Measurements from ENCODE around the gene NDUFV1. TPM values are rescaled to one million over a fixed set of nuclear protein-coding genes. Genes with fewer than 3 reads are reported as not detected.

The NDUFV1 gene
- total and polyA plus RNA-seq, 12 donors: 84.2 to 439 (median 244) TPM

GRCh38 chr11:67612751-67613150, 6.0 kb downstream of the NDUFV1 start:
- Histone ChIP-seq H3K27ac (no peak overlapping the region), H3K36me3 (replicated peaks in 1 of 2) (peaks cover 0 to 40% of the 10 kb centered on the region in 2 donors), H3K27me3 (peaks cover 9% of the 10 kb centered on the region), H3K4me1 (replicated peaks in 1 of 2) (peaks cover 2 to 3% of the 10 kb centered on the region in 2 donors), H3K9me3 (replicated peaks in 1 of 3) (no peaks in the 10 kb centered on the region), H3K4me3 (no peak overlapping the region)
- TF ChIP-seq POLR2A (IDR thresholded peaks at IDR 0.05): no peak
- TF ChIP-seq CTCF (IDR thresholded peaks at IDR 0.05): no peak
- 92 to 96% (median 95%) methylated on average over 9 to 13 of the region's 13 CpGs; no CpG with 5 or more reads in 1 of the 4 donors for WGBS, 4 donors
- no peak for DNase-seq
- intact Hi-C loops (cut with DNase I): no loop called here

- Histone ChIP-seq H3K27ac (peak overlapping the region in 1 of 5 donors; percentile 11), H3K27me3 (peaks cover 9% of the 10 kb centered on the region), H3K36me3 (replicated peaks in 1 of 2) (peaks cover 0 to 38% of the 10 kb centered on the region in 2 donors), H3K9me3 (replicated peaks in 1 of 3) (no peaks in the 10 kb centered on the region), H3K4me1 (replicated peaks in 1 of 2) (no peaks in the 10 kb centered on the region), H3K4me3 (peak overlapping the region in 1 of 4 donors; percentile 35)
- WGBS, 4 donors: 84 to 92% (median 86%) methylated on average over 12 to 17 of the region's 17 CpGs
- no peak for DNase-seq
- intact Hi-C loops (cut with DNase I): no loop called here
- TF ChIP-seq CTCF (IDR thresholded peaks at IDR 0.05) (no peak), POLR2A (IDR thresholded peaks at IDR 0.05) (no peak)
These were observed 6.7 kb downstream of the NDUFV1 start for GRCh38 chr11:67613313-67613959.

- TF ChIP-seq CTCF (IDR thresholded peaks at IDR 0.05): peak; percentile 33 to 62 (median 52)
- no peak for TF ChIP-seq POLR2A (IDR thresholded peaks at IDR 0.05)
- H3K27ac ChIP-seq: peak overlapping the region in 2 of 5 donors; percentile 11 to 28
- 15 to 23% (median 15%) methylated on average over 10 to 23 of the region's 23 CpGs for WGBS, 4 donors
- H3K4me3 ChIP-seq: peak overlapping the region in 1 of 4 donors; percentile 35
- no peaks in the 10 kb centered on the region for H3K9me3 ChIP-seq (replicated peaks in 1 of 3)
- intact Hi-C loops (cut with DNase I): no loop called here
- H3K4me1 ChIP-seq (replicated peaks in 1 of 2): no peaks in the 10 kb centered on the region
- DNase-seq: peak in 5 of 7 donors; percentile 41 to 66 (median 54)
- H3K36me3 ChIP-seq (replicated peaks in 1 of 2): peaks cover 0 to 31% of the 10 kb centered on the region in 2 donors
- H3K27me3 ChIP-seq: peaks cover 9% of the 10 kb centered on the region
These were observed 7.4 kb downstream of the NDUFV1 start for GRCh38 chr11:67613960-67614715.
